Measurements from ENCODE around the gene DYSF.

DYSF gene

GRCh38 chr2:71564361-71564760, 111.0 kb downstream of the DYSF start:
- TF ChIP-seq FOXP2 (optimal IDR thresholded peaks at IDR 0.05; ENCODE audit: borderline replicate concordance, extremely low read depth, extremely low read length, insufficient read depth), result no peak
- no peak for TF ChIP-seq POLR2AphosphoS5 (IDR thresholded peaks at IDR 0.05; ENCODE audit: low read depth, low read length)
- TF ChIP-seq SIN3A (IDR thresholded peaks at IDR 0.05; ENCODE audit: borderline replicate concordance, insufficient read depth, low read length), result no peak
- TF ChIP-seq TAF1 (IDR thresholded peaks at IDR 0.05; ENCODE audit: borderline replicate concordance, insufficient read depth, low read length), result no peak
- TF ChIP-seq, protein P1, sequence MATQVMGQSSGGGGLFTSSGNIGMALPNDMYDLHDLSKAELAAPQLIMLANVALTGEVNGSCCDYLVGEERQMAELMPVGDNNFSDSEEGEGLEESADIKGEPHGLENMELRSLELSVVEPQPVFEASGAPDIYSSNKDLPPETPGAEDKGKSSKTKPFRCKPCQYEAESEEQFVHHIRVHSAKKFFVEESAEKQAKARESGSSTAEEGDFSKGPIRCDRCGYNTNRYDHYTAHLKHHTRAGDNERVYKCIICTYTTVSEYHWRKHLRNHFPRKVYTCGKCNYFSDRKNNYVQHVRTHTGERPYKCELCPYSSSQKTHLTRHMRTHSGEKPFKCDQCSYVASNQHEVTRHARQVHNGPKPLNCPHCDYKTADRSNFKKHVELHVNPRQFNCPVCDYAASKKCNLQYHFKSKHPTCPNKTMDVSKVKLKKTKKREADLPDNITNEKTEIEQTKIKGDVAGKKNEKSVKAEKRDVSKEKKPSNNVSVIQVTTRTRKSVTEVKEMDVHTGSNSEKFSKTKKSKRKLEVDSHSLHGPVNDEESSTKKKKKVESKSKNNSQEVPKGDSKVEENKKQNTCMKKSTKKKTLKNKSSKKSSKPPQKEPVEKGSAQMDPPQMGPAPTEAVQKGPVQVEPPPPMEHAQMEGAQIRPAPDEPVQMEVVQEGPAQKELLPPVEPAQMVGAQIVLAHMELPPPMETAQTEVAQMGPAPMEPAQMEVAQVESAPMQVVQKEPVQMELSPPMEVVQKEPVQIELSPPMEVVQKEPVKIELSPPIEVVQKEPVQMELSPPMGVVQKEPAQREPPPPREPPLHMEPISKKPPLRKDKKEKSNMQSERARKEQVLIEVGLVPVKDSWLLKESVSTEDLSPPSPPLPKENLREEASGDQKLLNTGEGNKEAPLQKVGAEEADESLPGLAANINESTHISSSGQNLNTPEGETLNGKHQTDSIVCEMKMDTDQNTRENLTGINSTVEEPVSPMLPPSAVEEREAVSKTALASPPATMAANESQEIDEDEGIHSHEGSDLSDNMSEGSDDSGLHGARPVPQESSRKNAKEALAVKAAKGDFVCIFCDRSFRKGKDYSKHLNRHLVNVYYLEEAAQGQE (IDR thresholded peaks at IDR 0.05; ENCODE audit: insufficient read depth in 1 of 2, low read depth in 2 of 2, low read length in 2 of 2), result no peak

GRCh38 chr2:71564790-71565189, 111.4 kb downstream of the DYSF start:
- TF ChIP-seq TAF1 (IDR thresholded peaks at IDR 0.05; ENCODE audit: borderline replicate concordance, insufficient read depth, low read length), result no peak
- no peak for TF ChIP-seq SIN3A (IDR thresholded peaks at IDR 0.05; ENCODE audit: borderline replicate concordance, insufficient read depth, low read length)
- no peak for TF ChIP-seq FOXP2 (optimal IDR thresholded peaks at IDR 0.05; ENCODE audit: borderline replicate concordance, extremely low read depth, extremely low read length, insufficient read depth)
- TF ChIP-seq, protein P1 (IDR thresholded peaks at IDR 0.05; ENCODE audit: insufficient read depth in 1 of 2, low read depth in 2 of 2, low read length in 2 of 2), result no peak
- TF ChIP-seq POLR2AphosphoS5 (IDR thresholded peaks at IDR 0.05; ENCODE audit: low read depth, low read length), result no peak

- no peak for TF ChIP-seq SIN3A (IDR thresholded peaks at IDR 0.05; ENCODE audit: borderline replicate concordance, insufficient read depth, low read length)
- TF ChIP-seq POLR2AphosphoS5 (IDR thresholded peaks at IDR 0.05; ENCODE audit: low read depth, low read length), result no peak
- no peak for TF ChIP-seq FOXP2 (optimal IDR thresholded peaks at IDR 0.05; ENCODE audit: borderline replicate concordance, extremely low read depth, extremely low read length, insufficient read depth)
- TF ChIP-seq TAF1 (IDR thresholded peaks at IDR 0.05; ENCODE audit: borderline replicate concordance, insufficient read depth, low read length), result no peak
- TF ChIP-seq, protein P1 (IDR thresholded peaks at IDR 0.05; ENCODE audit: insufficient read depth in 1 of 2, low read depth in 2 of 2, low read length in 2 of 2), result no peak
These were observed 113.0 kb downstream of the DYSF start for GRCh38 chr2:71566372-71566771.

DNA sequence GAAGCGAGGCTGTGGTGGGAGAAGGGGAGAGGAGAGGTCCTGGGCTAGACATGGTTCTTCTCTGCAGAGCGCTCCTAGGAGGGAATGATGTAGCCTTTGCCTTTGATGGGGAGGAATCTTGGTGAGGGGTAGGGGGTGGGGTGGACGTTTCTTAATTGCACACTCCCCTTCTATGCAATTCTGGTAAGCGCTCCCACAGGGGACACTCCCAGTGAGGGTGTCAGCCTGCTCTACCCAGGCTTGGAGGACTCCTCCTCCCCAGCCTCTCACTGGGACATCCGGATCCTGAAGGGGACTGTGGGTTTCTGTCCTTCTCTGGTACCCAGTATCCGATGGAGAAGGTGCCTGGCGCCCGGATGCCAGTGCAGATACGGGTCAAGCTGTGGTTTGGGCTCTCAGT, 114.3 kb downstream of the DYSF start:
- no peak for TF ChIP-seq SIN3A (IDR thresholded peaks at IDR 0.05; ENCODE audit: borderline replicate concordance, insufficient read depth, low read length)
- no peak for TF ChIP-seq FOXP2 (optimal IDR thresholded peaks at IDR 0.05; ENCODE audit: borderline replicate concordance, extremely low read depth, extremely low read length, insufficient read depth)
- TF ChIP-seq, protein P1 (IDR thresholded peaks at IDR 0.05; ENCODE audit: insufficient read depth in 1 of 2, low read depth in 2 of 2, low read length in 2 of 2), result no peak
- TF ChIP-seq POLR2AphosphoS5 (IDR thresholded peaks at IDR 0.05; ENCODE audit: low read depth, low read length), result no peak
- TF ChIP-seq TAF1 (IDR thresholded peaks at IDR 0.05; ENCODE audit: borderline replicate concordance, insufficient read depth, low read length), result no peak

- TF ChIP-seq SIN3A (IDR thresholded peaks at IDR 0.05; ENCODE audit: borderline replicate concordance, insufficient read depth, low read length) (no peak), FOXP2 (optimal IDR thresholded peaks at IDR 0.05; ENCODE audit: borderline replicate concordance, extremely low read depth, extremely low read length, insufficient read depth) (no peak), POLR2AphosphoS5 (IDR thresholded peaks at IDR 0.05; ENCODE audit: low read depth, low read length) (no peak), TAF1 (IDR thresholded peaks at IDR 0.05; ENCODE audit: borderline replicate concordance, insufficient read depth, low read length) (no peak)
- TF ChIP-seq, protein P1 (IDR thresholded peaks at IDR 0.05; ENCODE audit: insufficient read depth in 1 of 2, low read depth in 2 of 2, low read length in 2 of 2), result no peak
These were observed 114.7 kb downstream of the DYSF start for GRCh38 chr2:71568103-71568502.

All from PFSK-1 (cell line).